Pancreas (tissue), 10 donors: ENCODE results near the gene RSU1. TPM values are rescaled to one million over a fixed set of nuclear protein-coding genes. Genes with fewer than 3 reads are reported as not detected.

Experiments used
- ATAC-seq, 4 donors: fragments of 200-7000 bp; cut with Tn5 transposase; one replicate each; pipeline versions ENCODE4 v1.8.0 to v1.9.1; 2020; ENCODE audit warnings: mild to moderate bottlenecking in 4 of 4, moderate library complexity in 4 of 4
- DNase-seq, 6 donors: peaks; one replicate each; pipeline ENCODE4 v3.0.0-alpha.2; 2020
- FAIRE-seq: peaks from 2 replicates; lab custom pipeline; 2012; peaks lifted over from hg19 to GRCh38; lab: Jason Lieb, UNC
- H3K27ac ChIP-seq, 4 donors: fragments of 200-600 bp; sonication (generic); 1 replicate in 3 of 4; 2 replicates in 1 of 4; pipeline versions ENCODE4 v1.5.0 to v1.8.0; 2020
- H3K27me3 ChIP-seq, 4 donors: fragments of 200-600 bp; one replicate each; pipeline ENCODE4 v1.8.0; 2021
- H3K36me3 ChIP-seq, 3 donors: fragments of 200-600 bp; sonication (generic) in 1 of 3; one replicate each; pipeline versions ENCODE4 v1.5.0 to v1.8.0; 2020 to 2021
- H3K4me1 ChIP-seq, 3 donors: fragments of 200-600 bp; one replicate each; pipeline ENCODE4 v1.8.0; 2021
- H3K4me3 ChIP-seq, 4 donors: fragments of 200-600 bp; sonication (generic) in 2 of 4; one replicate each; pipeline versions ENCODE4 v1.5.0 to v1.8.0; 2020 to 2021
- H3K9me3 ChIP-seq, 4 donors: fragments of 200-600 bp; one replicate each; pipeline ENCODE4 v1.8.0; 2021
- WGBS, 2 donors: extraction: QIAGEN DNeasy Blood & Tissue Kit; methylation state at CpG; one replicate each; pipeline ENCODE4 v1.1.7; 2013; 5-methylcytosine and 5-hydroxymethylcytosine counted together
- intact Hi-C, 3 donors: fragments of 100-400 bp; cut with DNase I; formaldehyde crosslinking; loops; one replicate each; pipeline versions ENCODE4 v1.11.1 to v1.14.2; 2022
- polyA plus RNA-seq, 2 donors: library from polyadenylated mRNA; stranded (reverse); fragments of 200-250 nt; gene quantifications; one replicate each; pipeline ENCODE4 v1.2.3, GENCODE V29; 2013
- total RNA-seq, 6 donors: library from RNA; stranded (reverse); fragmentation: NEBNext Ultra II Directional in 4 of 6; extraction: Animal tissue kit (Norgen Biotek cat#: 25700) in 4 of 6; gene quantifications; one replicate each; pipeline versions ENCODE4 v1.2.1 to v1.2.4, GENCODE V29; 2021 to 2023
- TF ChIP-seq, protein P1 (sequence below), 4 donors: fragments of 200-600 bp; sonication (generic) in 3 of 4; IDR thresholded peaks; one replicate each; pipeline versions ENCODE4 v1.5.0 to v1.8.0; 2021; ENCODE audit warnings: antibody characterized with exemption in 4 of 4
- donor health status: healthy with polysubstance abuse.
- donor health status: DM: no; HTN: no; CAD: no; lungs with moderate emphysema.
- donor health status: DM: no; HTN: no; CAD: no.
- donor health status: control.
- donor health status: control.
- donor health status: Bipolar disorder and iron deficiency.
- donor health status: DM: yes; HTN: yes; CAD: no.
- donor health status: DM: no; HTN: no; CAD: no.
- donor health status: DM: no; HTN: no; CAD: no.
- donor health status: DM: yes; HTN: yes; CAD: no.

The RSU1 gene
- total and polyA plus RNA-seq, 8 donors = 14.7 to 42.3 (median 29.6) TPM

DNA sequence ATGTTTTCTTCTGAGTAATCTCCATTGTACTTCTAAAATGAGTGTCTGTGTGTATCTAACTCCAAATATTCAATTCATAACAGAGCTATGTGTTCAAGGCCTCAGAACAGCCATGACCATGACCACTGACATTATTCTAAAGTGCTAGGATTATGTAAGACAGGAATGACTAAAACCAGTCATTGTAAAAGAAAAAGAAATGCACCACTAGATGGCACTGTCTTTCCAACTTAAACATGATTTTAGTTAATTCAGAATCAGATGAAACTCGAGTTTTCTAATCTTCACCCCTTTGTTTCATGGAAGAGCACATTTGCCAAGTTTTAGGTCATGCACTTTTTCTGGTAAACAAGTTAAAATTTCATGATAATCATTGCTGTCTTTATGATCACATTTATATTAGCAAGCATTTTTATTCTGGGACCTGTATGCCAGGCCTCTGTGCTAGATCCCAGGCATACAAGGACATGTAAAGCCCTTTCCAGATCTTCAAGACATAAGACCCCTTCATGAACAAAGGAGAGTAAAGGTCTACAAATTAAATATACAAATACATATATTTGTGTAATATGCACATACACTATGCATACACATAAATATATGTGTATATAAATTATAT lies 26.1 kb upstream of the RSU1 start:
- peak; percentile 77 to 99 (median 92) for ATAC-seq
- Histone ChIP-seq H3K4me1 (no peaks in the 10 kb centered on the region), H3K4me3 (no peak overlapping the region), H3K27ac (no peak overlapping the region), H3K36me3 (no peaks in the 10 kb centered on the region), H3K27me3 (no peaks in the 10 kb centered on the region), H3K9me3 (no peaks in the 10 kb centered on the region)
- peak; percentile 93 for FAIRE-seq
- intact Hi-C loops = loop anchor here in 2 of 3 donors (10.0 kb wide), 2 partner anchors 411 to 591 kb away; no protein-coding TSS in a partner anchor
- no peak for DNase-seq
- TF ChIP-seq, protein P1, sequence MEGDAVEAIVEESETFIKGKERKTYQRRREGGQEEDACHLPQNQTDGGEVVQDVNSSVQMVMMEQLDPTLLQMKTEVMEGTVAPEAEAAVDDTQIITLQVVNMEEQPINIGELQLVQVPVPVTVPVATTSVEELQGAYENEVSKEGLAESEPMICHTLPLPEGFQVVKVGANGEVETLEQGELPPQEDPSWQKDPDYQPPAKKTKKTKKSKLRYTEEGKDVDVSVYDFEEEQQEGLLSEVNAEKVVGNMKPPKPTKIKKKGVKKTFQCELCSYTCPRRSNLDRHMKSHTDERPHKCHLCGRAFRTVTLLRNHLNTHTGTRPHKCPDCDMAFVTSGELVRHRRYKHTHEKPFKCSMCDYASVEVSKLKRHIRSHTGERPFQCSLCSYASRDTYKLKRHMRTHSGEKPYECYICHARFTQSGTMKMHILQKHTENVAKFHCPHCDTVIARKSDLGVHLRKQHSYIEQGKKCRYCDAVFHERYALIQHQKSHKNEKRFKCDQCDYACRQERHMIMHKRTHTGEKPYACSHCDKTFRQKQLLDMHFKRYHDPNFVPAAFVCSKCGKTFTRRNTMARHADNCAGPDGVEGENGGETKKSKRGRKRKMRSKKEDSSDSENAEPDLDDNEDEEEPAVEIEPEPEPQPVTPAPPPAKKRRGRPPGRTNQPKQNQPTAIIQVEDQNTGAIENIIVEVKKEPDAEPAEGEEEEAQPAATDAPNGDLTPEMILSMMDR (IDR thresholded peaks at IDR 0.05) = peak; percentile 49 to 69 (median 58)
- 0% methylated on average over 1 of the region's 1 CpG for WGBS, 2 donors

DNA sequence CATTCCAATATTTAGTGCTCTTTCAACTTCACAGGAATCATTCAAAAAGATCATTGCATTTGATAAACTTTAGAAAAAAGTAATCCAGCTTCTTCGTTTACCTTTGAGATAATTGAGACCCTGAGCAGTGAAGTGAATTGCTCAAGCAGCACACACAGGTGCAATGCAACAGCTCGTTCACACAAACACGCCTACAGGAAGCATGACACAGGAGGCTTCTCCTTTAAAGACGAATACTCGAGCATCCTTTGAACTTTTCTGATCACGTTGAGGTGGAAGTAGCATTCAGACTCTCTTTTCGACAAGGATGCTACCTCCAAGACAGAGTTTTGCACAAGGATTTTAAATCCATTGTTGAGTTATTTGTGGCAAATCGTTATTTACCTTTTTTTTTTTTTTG lies 18.0 kb upstream of the RSU1 start:
- H3K27me3 ChIP-seq = no peaks in the 10 kb centered on the region
- no peak overlapping the region for H3K27ac ChIP-seq
- no peak overlapping the region for H3K4me3 ChIP-seq
- no peaks in the 10 kb centered on the region for H3K9me3 ChIP-seq
- H3K4me1 ChIP-seq = peaks cover 4 to 12% (median 12%) of the 10 kb centered on the region in 3 donors
- ATAC-seq (peak in 2 of 4 donors; percentile 50 to 64), DNase-seq (no peak), FAIRE-seq (no peak)
- WGBS, 2 donors = 43 to 49% methylated on average over 8 of the region's 8 CpGs
- H3K36me3 ChIP-seq = no peaks in the 10 kb centered on the region
- TF ChIP-seq, protein P1 (IDR thresholded peaks at IDR 0.05) = no peak
- intact Hi-C loops = loop anchor here in 1 of 3 donors (5.0 kb wide), 1 partner anchor 422 kb away; no protein-coding TSS in a partner anchor

DNA sequence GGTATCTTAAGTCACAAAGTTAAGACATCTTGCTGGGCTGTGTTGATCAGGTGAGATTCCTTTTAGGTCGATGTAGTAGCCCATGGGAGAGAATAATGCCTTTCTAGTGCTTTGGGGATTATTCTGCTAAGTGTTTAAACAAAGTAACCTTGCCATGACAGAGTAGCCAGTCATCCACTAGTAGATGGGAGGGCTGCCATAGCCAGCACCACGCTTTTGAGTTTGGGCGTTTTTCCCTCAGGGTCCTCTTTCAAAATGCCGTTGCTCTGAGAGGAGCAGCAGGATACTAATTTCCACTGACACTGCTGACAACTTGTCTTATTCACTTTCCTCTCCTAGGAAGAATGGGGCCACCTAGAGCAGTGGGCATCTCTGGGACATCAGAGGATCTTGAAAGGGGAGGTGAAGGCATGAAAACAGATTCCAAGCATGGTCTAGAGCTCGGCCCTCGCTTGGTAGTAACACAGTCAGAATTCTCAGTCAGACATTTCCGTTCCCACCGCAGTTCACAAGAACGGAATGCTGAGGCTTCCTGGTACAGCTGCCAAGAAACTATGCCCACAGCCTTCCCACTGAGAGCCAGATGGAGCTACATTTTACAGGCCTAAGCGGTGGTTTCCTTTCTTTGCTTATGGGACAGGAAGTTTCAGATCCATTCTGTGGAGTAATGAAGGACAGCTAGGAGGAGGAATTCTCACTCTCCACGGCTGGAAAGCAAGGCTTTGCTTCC lies 15.3 kb upstream of the RSU1 start:
- Histone ChIP-seq H3K36me3 (no peaks in the 10 kb centered on the region), H3K27ac (peak overlapping the region; percentile 5 to 92 (median 76)), H3K4me1 (peaks cover 4 to 26% (median 12%) of the 10 kb centered on the region in 3 donors), H3K27me3 (no peaks in the 10 kb centered on the region), H3K9me3 (no peaks in the 10 kb centered on the region), H3K4me3 (no peak overlapping the region)
- intact Hi-C loops = loop anchor here in 1 of 3 donors (5.0 kb wide), 1 partner anchor 425 kb away; no protein-coding TSS in a partner anchor
- peak; percentile 44 to 75 (median 68) for ATAC-seq
- TF ChIP-seq, protein P1 (IDR thresholded peaks at IDR 0.05) = no peak
- peak in 4 of 6 donors; percentile 43 to 61 (median 60) for DNase-seq
- WGBS, 2 donors = 26 to 28% methylated on average over 11 of the region's 11 CpGs
- FAIRE-seq = no peak

DNA sequence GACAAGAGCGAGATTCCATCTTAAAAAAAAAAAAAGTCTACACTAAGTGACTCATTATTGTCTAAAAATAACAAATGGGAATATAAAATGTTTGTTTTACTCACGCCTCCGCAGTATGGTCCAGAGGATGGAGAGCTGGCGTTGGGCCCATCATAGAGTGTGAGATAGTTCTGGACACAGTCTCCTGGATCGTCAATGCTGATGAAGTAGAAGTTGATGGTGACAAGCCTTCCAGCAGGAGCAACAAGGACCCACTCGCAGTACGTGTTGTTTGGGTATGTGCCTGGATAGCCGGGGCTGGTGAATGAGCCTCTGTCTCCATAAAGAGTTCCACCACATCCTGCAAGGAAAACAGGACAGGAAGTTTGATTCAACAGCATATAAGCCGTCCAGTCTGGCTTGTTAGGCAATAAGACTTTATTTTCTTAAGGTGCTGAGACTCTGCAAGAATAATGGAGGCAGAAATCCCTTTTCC lies 11.5 kb upstream of the RSU1 start:
- WGBS, 2 donors = 10 to 16% methylated on average over 9 of the region's 9 CpGs
- intact Hi-C loops = no loop called here
- no peak for FAIRE-seq
- Histone ChIP-seq H3K36me3 (no peaks in the 10 kb centered on the region), H3K4me3 (no peak overlapping the region), H3K9me3 (no peaks in the 10 kb centered on the region), H3K27ac (peak overlapping the region in 1 of 4 donors; percentile 71), H3K4me1 (peaks cover 4 to 22% (median 12%) of the 10 kb centered on the region in 3 donors), H3K27me3 (no peaks in the 10 kb centered on the region)
- ATAC-seq = peak; percentile 20 to 51 (median 36)
- DNase-seq = peak in 3 of 6 donors; percentile 30 to 60 (median 45)
- TF ChIP-seq, protein P1 (IDR thresholded peaks at IDR 0.05) = no peak
